Loucy (cell line): ENCODE measurements around the gene FMO1.

Source experiments
- CTCF ChIP-seq: fragments of 200-600 bp; sonication (generic); conservative IDR thresholded peaks from 2 replicates; pipeline ENCODE4 v1.5.1; 2014; ENCODE audit warnings: mild to moderate bottlenecking, antibody characterized with exemption, low read length
- EZH2phosphoT487 ChIP-seq: fragments of 200-600 bp; IDR thresholded peaks from 2 replicates; pipeline ENCODE4 v1.6.1; 2018; ENCODE audit warnings: antibody characterized with exemption, mild to moderate bottlenecking, moderate library complexity, borderline replicate concordance

- TF ChIP-seq EZH2phosphoT487 (no peak), CTCF (no peak)
Observed at GRCh38 chr1:171254859-171255258, 6.6 kb downstream of the FMO1 start.
